HepG2 (cell line): ENCODE measurements around the gene MFSD12. TPM values are rescaled to one million over a fixed set of nuclear protein-coding genes. Genes with fewer than 3 reads are reported as not detected.

Experiments
- FOXA1 ChIP-seq, 2 experiments: fragments of 450-650 bp in 1 of 2; sonication (generic) in 1 of 2; formaldehyde crosslinking in 1 of 2; IDR thresholded peaks; 2 replicates each; pipeline versions ENCODE4 v1.4.0 to v1.6.1; 2016 to 2020; ENCODE audit warnings: missing genetic modification reagents in 1 of 2
- FOXA3 ChIP-seq: IDR thresholded peaks from 2 replicates; pipeline ENCODE4 v1.6.1; 2016; ENCODE audit warnings: missing genetic modification reagents, missing compliant biosample characterization
- HOXA3 ChIP-seq: sonication (generic); formaldehyde crosslinking; IDR thresholded peaks from 2 replicates; pipeline ENCODE4 v1.5.0; 2020; ENCODE audit warnings: missing genetic modification reagents
- IRF2 ChIP-seq: IDR thresholded peaks from 2 replicates; pipeline ENCODE4 v1.6.1; 2018; ENCODE audit warnings: missing genetic modification reagents, missing compliant biosample characterization
- KDM5B ChIP-seq: sonication (generic); formaldehyde crosslinking; IDR thresholded peaks from 2 replicates; pipeline ENCODE4 v1.4.0; 2020; ENCODE audit warnings: missing genetic modification reagents, mild to moderate bottlenecking, borderline replicate concordance
- MAZ ChIP-seq, 2 experiments: sonication (generic) in 1 of 2; formaldehyde crosslinking in 1 of 2; IDR thresholded peaks; 2 replicates each; pipeline versions ENCODE4 v1.5.0 to v1.6.1; 2012 to 2020; ENCODE audit warnings: low read depth in 2 of 2, mild to moderate bottlenecking in 2 of 2, borderline replicate concordance in 1 of 2, improper control_type of control experiment in 1 of 2, low read length in 1 of 2, missing genetic modification reagents in 1 of 2, moderate library complexity in 1 of 2
- MBD4 ChIP-seq: IDR thresholded peaks from 2 replicates; pipeline ENCODE4 v1.6.1; 2012; ENCODE audit warnings: low read length, inconsistent platforms, borderline replicate concordance
- MEIS1 ChIP-seq: sonication (generic); formaldehyde crosslinking; IDR thresholded peaks from 2 replicates; pipeline ENCODE4 v1.9.0; 2021; ENCODE audit warnings: mild to moderate bottlenecking, missing genetic modification reagents, moderate library complexity, borderline replicate concordance
- SMAD9 ChIP-seq: sonication (generic); formaldehyde crosslinking; IDR thresholded peaks from 2 replicates; pipeline ENCODE4 v1.5.1; 2020; ENCODE audit warnings: mild to moderate bottlenecking, missing genetic modification reagents
- ZC3H4 ChIP-seq: sonication (generic); formaldehyde crosslinking; IDR thresholded peaks from 2 replicates; pipeline ENCODE4 v1.4.0; 2020; ENCODE audit warnings: missing genetic modification reagents, borderline replicate concordance
- ZFP37 ChIP-seq: sonication (generic); formaldehyde crosslinking; IDR thresholded peaks from 2 replicates; pipeline ENCODE4 v1.4.0; 2020; ENCODE audit warnings: missing genetic modification reagents, borderline replicate concordance
- ZNF274 ChIP-seq: sonication (generic); formaldehyde crosslinking; IDR thresholded peaks from 2 replicates; pipeline ENCODE4 v1.5.1; 2020; ENCODE audit warnings: mild to moderate bottlenecking, missing genetic modification reagents
- ZNF484 ChIP-seq: sonication (generic); formaldehyde crosslinking; IDR thresholded peaks from 2 replicates; pipeline ENCODE4 v1.5.1; 2020; ENCODE audit warnings: mild to moderate bottlenecking, low read depth, missing genetic modification reagents, borderline replicate concordance
- ZNF619 ChIP-seq: sonication (generic); formaldehyde crosslinking; IDR thresholded peaks from 2 replicates; pipeline ENCODE4 v1.4.0; 2020; ENCODE audit warnings: mild to moderate bottlenecking, missing genetic modification reagents
- ZNF644 ChIP-seq: IDR thresholded peaks from 2 replicates; pipeline ENCODE4 v1.6.1; 2016; ENCODE audit warnings: low read depth
- ZNF652 ChIP-seq: IDR thresholded peaks from 2 replicates; pipeline ENCODE4 v1.6.1; 2016; ENCODE audit warnings: low read depth, borderline replicate concordance
- ZNF713 ChIP-seq: sonication (generic); formaldehyde crosslinking; IDR thresholded peaks from 2 replicates; pipeline ENCODE4 v1.4.0; 2020; ENCODE audit warnings: mild to moderate bottlenecking, missing genetic modification reagents
- ZNF720 ChIP-seq: sonication (generic); formaldehyde crosslinking; IDR thresholded peaks from 2 replicates; pipeline ENCODE4 v1.4.0; 2020; ENCODE audit warnings: missing genetic modification reagents
- ZSCAN29 ChIP-seq: sonication (generic); formaldehyde crosslinking; conservative IDR thresholded peaks from 2 replicates; pipeline ENCODE4 v1.4.0; 2020; ENCODE audit warnings: mild to moderate bottlenecking, missing genetic modification reagents
- polyA plus RNA-seq, 8 experiments: library from polyadenylated mRNA; depleted of rRNA in 3 of 8; stranded (reverse) in 7 of 8; unstranded in 1 of 8; fragments of >200 nt; fragmentation: Illumina TruSeq in 4 of 8; extraction: Trizol in 4 of 8; gene quantifications; 2 replicates each; pipeline versions ENCODE4 v1.2.1 to v1.2.3, GENCODE V29; 2011 to 2016; ENCODE audit warnings: low read depth in 4 of 8, missing spikeins in 1 of 8, mixed read lengths in 1 of 8; ENCODE audit not compliant: insufficient read depth in 1 of 8
- total RNA-seq, 5 experiments: library from RNA; depleted of rRNA; stranded (reverse); fragments of >200 nt; fragmentation: Illumina TruSeq; extraction: Trizol; gene quantifications; 2 replicates each; pipeline ENCODE4 v1.2.3, GENCODE V29; 2016; ENCODE audit warnings: low read depth in 1 of 5
- TF ChIP-seq, protein P1 (sequence below): sonication (generic); formaldehyde crosslinking; IDR thresholded peaks from 2 replicates; pipeline ENCODE4 v1.5.0; 2020; ENCODE audit warnings: mild to moderate bottlenecking, missing genetic modification reagents
- TF ChIP-seq, protein P2 (sequence below): sonication (generic); formaldehyde crosslinking; IDR thresholded peaks from 2 replicates; pipeline ENCODE4 v1.8.0; 2022; ENCODE audit warnings: missing genetic modification reagents, mild to moderate bottlenecking, inconsistent platforms, borderline replicate concordance
- TF ChIP-seq, protein P3 (sequence below): IDR thresholded peaks from 2 replicates; pipeline ENCODE4 v1.6.1; 2016; ENCODE audit warnings: low read depth
- TF ChIP-seq, protein P4 (sequence below): IDR thresholded peaks from 2 replicates; pipeline ENCODE4 v1.6.1; 2016

Gene MFSD12
- total and polyA plus RNA-seq, 2 of the 13 experiments (the other 11 are each of a cell fraction or from before 2014, with no cell fraction given), result 27.2 to 29.1 TPM

DNA sequence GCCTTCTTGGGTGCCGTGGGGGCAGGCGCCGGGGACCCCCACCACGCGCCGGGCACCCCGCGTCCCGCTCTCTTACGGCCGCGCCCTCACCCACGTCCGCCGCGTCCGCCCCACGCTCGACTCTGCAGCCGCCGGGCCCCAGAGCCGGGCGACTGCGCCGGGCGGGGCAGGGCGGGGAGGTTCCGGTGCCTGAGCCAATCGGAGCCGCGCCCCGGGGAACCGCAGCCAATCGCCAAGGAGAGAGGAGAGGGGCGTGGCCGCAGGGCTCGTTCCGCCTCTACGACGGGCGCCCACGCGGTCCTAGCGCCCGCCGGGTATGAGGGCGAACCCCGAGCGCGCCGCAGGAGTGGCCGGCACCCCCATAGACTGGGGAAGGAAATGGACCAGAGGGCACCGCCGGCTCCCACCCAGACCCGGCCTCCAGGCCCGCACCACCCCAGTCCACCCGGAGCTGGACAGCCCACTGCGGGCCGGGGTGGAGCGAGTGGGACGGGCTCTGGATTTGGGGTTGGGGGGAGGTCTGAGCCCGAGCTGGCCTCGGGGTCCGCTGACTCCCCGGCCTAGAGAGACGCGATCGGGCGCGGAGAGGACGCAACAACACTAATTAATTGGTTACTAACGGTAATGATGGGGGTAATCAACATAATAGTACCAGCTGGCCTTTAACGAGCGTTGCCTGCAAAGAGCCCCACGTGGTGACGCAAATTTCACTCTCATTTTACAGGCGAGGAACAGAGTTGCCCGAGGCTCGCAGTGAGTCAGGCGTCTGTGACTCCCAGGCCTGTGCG, at the start of gene MFSD12 (continued):
- TF ChIP-seq, protein P1, sequence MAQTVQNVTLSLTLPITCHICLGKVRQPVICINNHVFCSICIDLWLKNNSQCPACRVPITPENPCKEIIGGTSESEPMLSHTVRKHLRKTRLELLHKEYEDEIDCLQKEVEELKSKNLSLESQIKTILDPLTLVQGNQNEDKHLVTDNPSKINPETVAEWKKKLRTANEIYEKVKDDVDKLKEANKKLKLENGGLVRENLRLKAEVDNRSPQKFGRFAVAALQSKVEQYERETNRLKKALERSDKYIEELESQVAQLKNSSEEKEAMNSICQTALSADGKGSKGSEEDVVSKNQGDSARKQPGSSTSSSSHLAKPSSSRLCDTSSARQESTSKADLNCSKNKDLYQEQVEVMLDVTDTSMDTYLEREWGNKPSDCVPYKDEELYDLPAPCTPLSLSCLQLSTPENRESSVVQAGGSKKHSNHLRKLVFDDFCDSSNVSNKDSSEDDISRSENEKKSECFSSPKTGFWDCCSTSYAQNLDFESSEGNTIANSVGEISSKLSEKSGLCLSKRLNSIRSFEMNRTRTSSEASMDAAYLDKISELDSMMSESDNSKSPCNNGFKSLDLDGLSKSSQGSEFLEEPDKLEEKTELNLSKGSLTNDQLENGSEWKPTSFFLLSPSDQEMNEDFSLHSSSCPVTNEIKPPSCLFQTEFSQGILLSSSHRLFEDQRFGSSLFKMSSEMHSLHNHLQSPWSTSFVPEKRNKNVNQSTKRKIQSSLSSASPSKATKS, result no peak
- TF ChIP-seq FOXA1 (IDR thresholded peaks at IDR 0.05) (no peak), FOXA1 (CRISPR knock-in tag; IDR thresholded peaks at IDR 0.05) (no peak), ZFP37 (CRISPR knock-in tag) (no peak), ZNF652 (CRISPR knock-in tag) (no peak), MBD4 (no peak), ZSCAN29 (CRISPR knock-in tag) (no peak), ZNF274 (CRISPR knock-in tag) (peak; percentile 50; the same call in 1 of the 2 replicates), ZC3H4 (no peak), FOXA3 (CRISPR knock-in tag) (peak; percentile 23; the same call in 1 of the 2 replicates), MEIS1 (0 out of 2 replicates have a peak, but pooled peaks have one; percentile 13), KDM5B (CRISPR knock-in tag) (peak; percentile 49; the same call in 1 of the 2 replicates), MAZ (IDR thresholded peaks at IDR 0.05; ENCODE audit: borderline replicate concordance, low read depth, low read length) (peak; percentile 85), MAZ (CRISPR knock-in tag; IDR thresholded peaks at IDR 0.05; ENCODE audit: low read depth) (peak; percentile 65; the same call in 1 of the 2 replicates), HOXA3 (no peak; the same call in 1 of the 2 replicates), IRF2 (no peak), ZNF644 (CRISPR knock-in tag) (no peak), SMAD9 (CRISPR knock-in tag) (no peak), ZNF484 (no peak), ZNF713 (CRISPR knock-in tag) (peak; percentile 33; the same call in 1 of the 2 replicates), ZNF619 (CRISPR knock-in tag) (no peak; the same call in 1 of the 2 replicates), ZNF720 (CRISPR knock-in tag) (no peak)
- TF ChIP-seq, protein P2, sequence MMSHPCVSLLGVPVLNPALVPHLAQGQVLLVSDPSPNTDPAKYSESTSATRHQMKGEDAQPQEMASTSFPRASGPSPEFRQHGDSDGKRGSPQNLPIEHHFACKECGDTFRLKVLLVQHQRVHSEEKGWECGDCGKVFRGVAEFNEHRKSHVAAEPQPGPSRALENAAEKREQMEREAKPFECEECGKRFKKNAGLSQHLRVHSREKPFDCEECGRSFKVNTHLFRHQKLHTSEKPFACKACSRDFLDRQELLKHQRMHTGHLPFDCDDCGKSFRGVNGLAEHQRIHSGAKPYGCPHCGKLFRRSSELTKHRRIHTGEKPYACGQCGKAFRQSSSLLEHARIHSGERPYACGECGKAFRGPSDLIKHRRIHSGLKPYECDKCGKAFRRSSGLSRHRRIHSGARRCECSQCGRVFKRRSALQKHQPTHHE (CRISPR knock-in tag), result no peak
- TF ChIP-seq, protein P3, sequence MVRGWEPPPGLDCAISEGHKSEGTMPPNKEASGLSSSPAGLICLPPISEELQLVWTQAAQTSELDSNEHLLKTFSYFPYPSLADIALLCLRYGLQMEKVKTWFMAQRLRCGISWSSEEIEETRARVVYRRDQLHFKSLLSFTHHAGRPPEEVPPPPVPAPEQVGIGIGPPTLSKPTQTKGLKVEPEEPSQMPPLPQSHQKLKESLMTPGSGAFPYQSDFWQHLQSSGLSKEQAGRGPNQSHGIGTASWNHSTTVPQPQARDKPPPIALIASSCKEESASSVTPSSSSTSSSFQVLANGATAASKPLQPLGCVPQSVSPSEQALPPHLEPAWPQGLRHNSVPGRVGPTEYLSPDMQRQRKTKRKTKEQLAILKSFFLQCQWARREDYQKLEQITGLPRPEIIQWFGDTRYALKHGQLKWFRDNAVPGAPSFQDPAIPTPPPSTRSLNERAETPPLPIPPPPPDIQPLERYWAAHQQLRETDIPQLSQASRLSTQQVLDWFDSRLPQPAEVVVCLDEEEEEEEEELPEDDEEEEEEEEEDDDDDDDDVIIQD (CRISPR knock-in tag), result no peak
- TF ChIP-seq, protein P4, sequence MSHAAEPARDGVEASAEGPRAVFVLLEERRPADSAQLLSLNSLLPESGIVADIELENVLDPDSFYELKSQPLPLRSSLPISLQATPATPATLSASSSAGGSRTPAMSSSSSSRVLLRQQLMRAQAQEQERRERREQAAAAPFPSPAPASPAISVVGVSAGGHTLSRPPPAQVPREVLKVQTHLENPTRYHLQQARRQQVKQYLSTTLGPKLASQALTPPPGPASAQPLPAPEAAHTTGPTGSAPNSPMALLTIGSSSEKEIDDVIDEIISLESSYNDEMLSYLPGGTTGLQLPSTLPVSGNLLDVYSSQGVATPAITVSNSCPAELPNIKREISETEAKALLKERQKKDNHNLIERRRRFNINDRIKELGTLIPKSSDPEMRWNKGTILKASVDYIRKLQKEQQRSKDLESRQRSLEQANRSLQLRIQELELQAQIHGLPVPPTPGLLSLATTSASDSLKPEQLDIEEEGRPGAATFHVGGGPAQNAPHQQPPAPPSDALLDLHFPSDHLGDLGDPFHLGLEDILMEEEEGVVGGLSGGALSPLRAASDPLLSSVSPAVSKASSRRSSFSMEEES, result no peak; the same call in 1 of the 2 replicates
